CD14-positive monocyte (primary cell): ENCODE measurements around the gene TMEM184B. TPM values are rescaled to one million over a fixed set of nuclear protein-coding genes. Genes with fewer than 3 reads are reported as not detected.
A peak's percentile ranks its signal among the peaks of the same experiment; 100 is the strongest.

Source experiments
- DNase-seq, 3 donors: peaks; one replicate each; pipeline ENCODE4 v3.0.0-alpha.2; 2011 to 2022
- H2AFZ ChIP-seq: 2 replicates; pipeline ENCODE4 v1.6.0; 2012; ENCODE audit warnings: mild to moderate bottlenecking, low read depth, low read length, inconsistent platforms; ENCODE audit not compliant: insufficient read depth, poor library complexity, severe bottlenecking
- H3K27ac ChIP-seq, 2 donors: 1 replicate in 1 of 2; 2 replicates in 1 of 2; pipeline ENCODE4 v1.5.1; 2012 to 2013; ENCODE audit warnings: low read length in 2 of 2, control low read depth in 1 of 2, inconsistent platforms in 1 of 2, low read depth in 1 of 2, mild to moderate bottlenecking in 1 of 2
- H3K27me3 ChIP-seq, 2 donors: one replicate each; pipeline versions ENCODE4 v1.6.0 to v1.6.1; 2011 to 2013; ENCODE audit warnings: low read length in 2 of 2; ENCODE audit not compliant: control insufficient read depth in 2 of 2, insufficient read depth in 2 of 2
- H3K36me3 ChIP-seq, 2 donors: replicated peaks in 1 of 2; 1 replicate in 1 of 2; 2 replicates in 1 of 2; pipeline versions ENCODE4 v1.5.1 to v1.6.1; 2012 to 2013; ENCODE audit warnings: low read length in 2 of 2, control low read depth in 1 of 2, inconsistent platforms in 1 of 2, mild to moderate bottlenecking in 1 of 2; ENCODE audit not compliant: insufficient read depth in 2 of 2, control insufficient read depth in 1 of 2
- H3K4me1 ChIP-seq, 2 donors: 1 replicate in 1 of 2; 2 replicates in 1 of 2; pipeline versions ENCODE4 v1.5.1 to v1.6.1; 2012 to 2013; ENCODE audit warnings: low read length in 2 of 2, control low read depth in 1 of 2, inconsistent platforms in 1 of 2, mild to moderate bottlenecking in 1 of 2, moderate library complexity in 1 of 2; ENCODE audit not compliant: insufficient read depth in 2 of 2, control insufficient read depth in 1 of 2
- H3K4me2 ChIP-seq: replicated peaks from 2 replicates; pipeline ENCODE3; 2012; ENCODE audit warnings: low read length, moderate library complexity, mild to moderate bottlenecking; ENCODE audit not compliant: poor library complexity, severe bottlenecking; ENCODE audit errors: extremely low read depth
- H3K4me3 ChIP-seq, 3 experiments: fragments of 200-600 bp in 1 of 3; sonication (generic) in 1 of 3; replicated peaks in 1 of 3; 1 replicate in 2 of 3; 2 replicates in 1 of 3; pipeline ENCODE4 v1.5.1; 2011 to 2013; ENCODE audit warnings: low read length in 3 of 3, mild to moderate bottlenecking in 3 of 3, control low read depth in 2 of 3, low read depth in 2 of 3, inconsistent platforms in 1 of 3, moderate library complexity in 1 of 3
- H3K79me2 ChIP-seq: 2 replicates; pipeline ENCODE4 v1.6.0; 2012; ENCODE audit warnings: mild to moderate bottlenecking, control low read depth, inconsistent platforms, low read length, moderate library complexity; ENCODE audit not compliant: insufficient read depth
- H3K9ac ChIP-seq: 2 replicates; pipeline ENCODE4 v1.6.0; 2017; ENCODE audit warnings: low read length, mild to moderate bottlenecking; ENCODE audit not compliant: insufficient read depth, poor library complexity, severe bottlenecking
- H3K9me3 ChIP-seq, 2 donors: replicated peaks in 1 of 2; 1 replicate in 1 of 2; 2 replicates in 1 of 2; pipeline versions ENCODE4 v1.5.1 to v1.6.1; 2012 to 2013; ENCODE audit warnings: low read length in 2 of 2, control low read depth in 1 of 2; ENCODE audit not compliant: control insufficient read depth in 1 of 2, insufficient read depth in 1 of 2
- H4K20me1 ChIP-seq: 2 replicates; pipeline ENCODE4 v1.6.0; 2012; ENCODE audit warnings: mild to moderate bottlenecking, low read length, control low read depth, moderate library complexity; ENCODE audit not compliant: insufficient read depth
- H3K27ac Mint-ChIP-seq, 7 donors: one replicate each; pipeline ENCODE4 v1.8.0; 2020; ENCODE audit warnings: mild to moderate bottlenecking in 7 of 7, mixed read lengths in 7 of 7, moderate library complexity in 6 of 7, inconsistent platforms in 2 of 7
- H3K27me3 Mint-ChIP-seq, 3 donors: one replicate each; pipeline ENCODE4 v1.8.0; 2021 to 2022; ENCODE audit warnings: low read depth in 3 of 3, mild to moderate bottlenecking in 3 of 3, mixed read lengths in 3 of 3, moderate library complexity in 3 of 3, inconsistent platforms in 1 of 3
- H3K36me3 Mint-ChIP-seq, 2 donors: one replicate each; pipeline ENCODE4 v1.8.0; 2020; ENCODE audit warnings: mixed read lengths in 2 of 2, inconsistent platforms in 1 of 2, mild to moderate bottlenecking in 1 of 2
- H3K4me1 Mint-ChIP-seq: one replicate; pipeline ENCODE4 v1.8.0; 2020; ENCODE audit warnings: mild to moderate bottlenecking, mixed read lengths
- H3K4me3 Mint-ChIP-seq, 2 donors: one replicate each; pipeline ENCODE4 v1.8.0; 2020; ENCODE audit warnings: mild to moderate bottlenecking in 2 of 2, mixed read lengths in 2 of 2, moderate library complexity in 1 of 2
- H3K9me3 Mint-ChIP-seq, 7 donors: one replicate each; pipeline ENCODE4 v1.8.0; 2020 to 2022; ENCODE audit warnings: mixed read lengths in 7 of 7, mild to moderate bottlenecking in 6 of 7, moderate library complexity in 6 of 7, inconsistent platforms in 2 of 7
- WGBS: methylation state at CpG from one replicate; pipeline ENCODE4 v1.1.5; 2013; ENCODE audit warnings: missing lambda C conversion rate; ENCODE audit not compliant: insufficient coverage; 5-methylcytosine and 5-hydroxymethylcytosine counted together
- intact Hi-C, 2 donors: fragments of 100-400 bp; cut with micrococcal nuclease; formaldehyde crosslinking; loops; one replicate each; pipeline versions ENCODE4 v1.15.0 to v1.15.1; 2023
- polyA plus RNA-seq, 3 donors: library from polyadenylated mRNA; depleted of rRNA in 1 of 3; unstranded in 2 of 3; stranded (reverse) in 1 of 3; fragments of 300-500 nt in 2 of 3; fragments of >200 nt in 1 of 3; fragmentation: Illumina TruSeq in 2 of 3; gene quantifications; 1 replicate in 2 of 3; 2 replicates in 1 of 3; pipeline ENCODE4 v1.2.3, GENCODE V29; 2012 to 2021
- TF ChIP-seq, protein P1 (sequence below): fragments of 200-600 bp; IDR thresholded peaks from one replicate; pipeline ENCODE4 v1.8.0; 2022; ENCODE audit warnings: antibody characterized with exemption, mild to moderate bottlenecking

TMEM184B gene
- polyA plus RNA-seq, 3 donors: 7.4 to 17.7 (median 10.6) TPM

DNA sequence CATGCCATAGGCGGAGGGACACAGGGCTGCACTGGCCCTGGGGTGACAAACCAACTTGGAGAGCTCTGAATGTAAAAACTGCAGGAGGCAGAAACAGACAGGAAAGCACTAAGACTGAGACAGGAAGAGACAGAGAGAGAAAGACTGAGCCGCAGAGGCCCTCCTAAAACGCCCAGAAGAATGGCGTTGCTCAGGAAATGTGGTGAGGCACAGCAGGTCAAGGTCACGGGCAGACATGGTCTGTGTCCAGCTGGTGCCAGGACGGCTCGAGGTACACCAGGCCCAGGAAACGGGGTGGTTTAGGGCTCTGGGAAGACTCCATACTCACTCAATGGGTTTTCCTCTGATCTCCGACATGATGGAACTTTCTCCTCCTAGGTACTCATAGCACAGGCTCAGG is 41.9 kb downstream of the TMEM184B start:
- no peak for DNase-seq
- H3K4me1 ChIP-seq: peaks cover 11 to 29% of the 10 kb centered on the region in 2 donors
- H3K4me3 ChIP-seq: no peak overlapping the region
- H3K36me3 Mint-ChIP-seq: peaks cover 58 to 87% of the 10 kb centered on the region in 2 donors
- no peak overlapping the region for H3K9ac ChIP-seq
- WGBS: 80% methylated on average over 9 of the region's 9 CpGs
- no peaks in the 10 kb centered on the region for H4K20me1 ChIP-seq
- no peaks in the 10 kb centered on the region for H3K79me2 ChIP-seq
- H3K27ac Mint-ChIP-seq: peak overlapping the region in 4 of 7 donors; percentile 9 to 73 (median 42)
- peaks cover 27 to 62% of the 10 kb centered on the region in 2 donors for H3K36me3 ChIP-seq
- no peaks in the 10 kb centered on the region for H3K27me3 ChIP-seq
- H3K27ac ChIP-seq: peak overlapping the region in 1 of 2 donors; percentile 43
- peaks cover 21% of the 10 kb centered on the region for H3K4me1 Mint-ChIP-seq
- no peak overlapping the region for H3K4me3 Mint-ChIP-seq
- H3K9me3 ChIP-seq: no peaks in the 10 kb centered on the region
- no peak overlapping the region for H3K4me2 ChIP-seq
- H3K9me3 Mint-ChIP-seq: no peaks in the 10 kb centered on the region
- TF ChIP-seq, protein P1, sequence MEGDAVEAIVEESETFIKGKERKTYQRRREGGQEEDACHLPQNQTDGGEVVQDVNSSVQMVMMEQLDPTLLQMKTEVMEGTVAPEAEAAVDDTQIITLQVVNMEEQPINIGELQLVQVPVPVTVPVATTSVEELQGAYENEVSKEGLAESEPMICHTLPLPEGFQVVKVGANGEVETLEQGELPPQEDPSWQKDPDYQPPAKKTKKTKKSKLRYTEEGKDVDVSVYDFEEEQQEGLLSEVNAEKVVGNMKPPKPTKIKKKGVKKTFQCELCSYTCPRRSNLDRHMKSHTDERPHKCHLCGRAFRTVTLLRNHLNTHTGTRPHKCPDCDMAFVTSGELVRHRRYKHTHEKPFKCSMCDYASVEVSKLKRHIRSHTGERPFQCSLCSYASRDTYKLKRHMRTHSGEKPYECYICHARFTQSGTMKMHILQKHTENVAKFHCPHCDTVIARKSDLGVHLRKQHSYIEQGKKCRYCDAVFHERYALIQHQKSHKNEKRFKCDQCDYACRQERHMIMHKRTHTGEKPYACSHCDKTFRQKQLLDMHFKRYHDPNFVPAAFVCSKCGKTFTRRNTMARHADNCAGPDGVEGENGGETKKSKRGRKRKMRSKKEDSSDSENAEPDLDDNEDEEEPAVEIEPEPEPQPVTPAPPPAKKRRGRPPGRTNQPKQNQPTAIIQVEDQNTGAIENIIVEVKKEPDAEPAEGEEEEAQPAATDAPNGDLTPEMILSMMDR: no peak
- peaks cover 0 to 2% (median 0%) of the 10 kb centered on the region in 3 donors for H3K27me3 Mint-ChIP-seq
- intact Hi-C loops: loop anchor here in 1 of 2 donors (5.0 kb wide), 1 partner anchor 174 kb away; the partner anchor contains the start of gene PICK1
- no peak overlapping the region for H2AFZ ChIP-seq

DNA sequence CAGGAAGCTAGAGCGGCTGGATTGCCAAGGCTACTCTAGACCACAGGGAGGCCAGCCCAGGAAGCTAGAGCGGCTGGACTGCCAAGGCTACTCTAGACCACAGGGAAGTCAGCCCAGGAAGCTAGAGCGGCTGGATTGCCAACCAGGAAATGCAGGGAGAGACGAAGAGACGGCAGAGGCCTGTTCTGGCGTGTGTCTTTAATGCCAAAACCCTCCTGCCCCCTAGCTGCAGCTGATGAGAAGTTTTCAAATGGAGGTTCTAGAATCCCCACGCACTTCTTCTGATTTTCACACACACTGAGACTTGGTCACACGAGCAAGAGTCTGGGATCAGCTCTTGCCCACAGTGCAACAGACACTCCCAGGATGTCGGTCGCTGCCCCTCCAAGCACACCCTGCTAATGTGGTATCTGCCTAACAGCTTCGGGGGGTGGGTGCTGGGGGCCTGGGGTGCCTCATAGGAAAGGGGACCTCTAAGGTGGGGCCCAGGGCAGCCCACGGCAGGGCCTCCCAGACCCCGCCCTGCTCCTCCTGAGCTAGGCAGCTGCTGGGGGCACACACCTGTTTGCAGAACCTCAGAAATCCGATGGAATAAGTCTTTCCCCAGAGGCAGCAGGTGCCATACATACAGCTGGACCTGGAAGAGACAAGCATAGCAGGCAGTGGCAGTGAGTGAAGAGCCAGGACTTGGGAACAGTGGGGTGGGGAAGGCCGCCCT is 42.5 kb downstream of the TMEM184B start:
- H3K36me3 ChIP-seq: peaks cover 24 to 61% of the 10 kb centered on the region in 2 donors
- peak overlapping the region; percentile 27 for H3K4me2 ChIP-seq
- Mint-ChIP-seq H3K4me3 (no peak overlapping the region), H3K9me3 (no peaks in the 10 kb centered on the region), H3K4me1 (peaks cover 21% of the 10 kb centered on the region), H3K36me3 (peaks cover 55 to 87% of the 10 kb centered on the region in 2 donors), H3K27ac (peak overlapping the region in 6 of 7 donors; percentile 8 to 73 (median 32)), H3K27me3 (peaks cover 0 to 2% (median 0%) of the 10 kb centered on the region in 3 donors)
- H3K9ac ChIP-seq: no peak overlapping the region
- no peaks in the 10 kb centered on the region for H3K27me3 ChIP-seq
- H3K27ac ChIP-seq: peak overlapping the region in 1 of 2 donors; percentile 43
- no peak overlapping the region for H3K4me3 ChIP-seq
- H2AFZ ChIP-seq: peak overlapping the region; percentile 10
- H3K4me1 ChIP-seq: peaks cover 11 to 29% of the 10 kb centered on the region in 2 donors
- TF ChIP-seq, protein P1: peak; percentile 64
- peak; percentile 67 to 74 (median 69) for DNase-seq
- no peaks in the 10 kb centered on the region for H3K79me2 ChIP-seq
- H4K20me1 ChIP-seq: no peaks in the 10 kb centered on the region
- H3K9me3 ChIP-seq: no peaks in the 10 kb centered on the region
- WGBS: 37% methylated on average over 9 of the region's 15 CpGs
- intact Hi-C loops: loop anchor here in 1 of 2 donors (5.0 kb wide), 1 partner anchor 173 kb away; the partner anchor contains the start of gene PICK1
